MCF 10A (cell line): ENCODE measurements around the gene CFAP58. TPM values are rescaled to one million over a fixed set of nuclear protein-coding genes. Genes with fewer than 3 reads are reported as not detected.

ENCODE experiments used
- BruUV-seq: library from RNA; stranded (reverse); fragments of 400-500 nt; replicated peaks from 2 replicates; lab custom pipeline; 2021; lab: Mats Ljungman, UMichigan
- CTCF ChIA-PET: fragments of 300-600 bp; sonication (Branson Sonifier 250); formaldehyde crosslinking; extraction: SDS; loops from one replicate; lab custom pipeline; 2021; ENCODE audit warnings: antibody characterized with exemption, inconsistent platforms; lab: Yijun Ruan, JAX
- POLR2A ChIA-PET: fragments of 300-600, 350-650 bp; sonication (Branson Sonifier 250); formaldehyde crosslinking; extraction: SDS; loops from one replicate; lab custom pipeline; 2020; ENCODE audit warnings: antibody characterized with exemption, inconsistent platforms; lab: Yijun Ruan, JAX
- DNase-seq: peaks from one replicate; pipeline ENCODE4 v3.0.0-alpha.2; 2018; ENCODE audit not compliant: unreplicated experiment
- H3K27ac Mint-ChIP-seq: one replicate; pipeline ENCODE4 v1.8.0; 2022; ENCODE audit warnings: mild to moderate bottlenecking, low read depth, mixed read lengths; ENCODE audit not compliant: unreplicated experiment
- H3K27me3 Mint-ChIP-seq: one replicate; pipeline ENCODE4 v1.8.0; 2022; ENCODE audit warnings: mixed read lengths; ENCODE audit not compliant: insufficient read depth, unreplicated experiment
- H3K36me3 Mint-ChIP-seq: one replicate; pipeline ENCODE4 v1.8.0; 2022; ENCODE audit warnings: mild to moderate bottlenecking, moderate library complexity, mixed read lengths; ENCODE audit not compliant: insufficient read depth, unreplicated experiment
- H3K4me1 Mint-ChIP-seq: one replicate; pipeline ENCODE4 v1.8.0; 2022; ENCODE audit warnings: mixed read lengths; ENCODE audit not compliant: insufficient read depth, unreplicated experiment
- H3K4me3 Mint-ChIP-seq: one replicate; pipeline ENCODE4 v1.8.0; 2022; ENCODE audit warnings: mild to moderate bottlenecking, moderate library complexity, mixed read lengths; ENCODE audit not compliant: unreplicated experiment
- H3K9me3 Mint-ChIP-seq: one replicate; pipeline ENCODE4 v1.8.0; 2022; ENCODE audit warnings: mixed read lengths; ENCODE audit not compliant: unreplicated experiment
- intact Hi-C: fragments of 100-400 bp; cut with micrococcal nuclease; formaldehyde crosslinking; loops from 2 replicates; pipeline ENCODE4 v1.14.1; 2022
- total RNA-seq: library from RNA; stranded (reverse); gene quantifications from 2 replicates; pipeline ENCODE4 v1.2.3, GENCODE V29; 2022
- TF ChIP-seq, protein P1 (sequence below): fragments of 200-600 bp; IDR thresholded peaks from one replicate; pipeline ENCODE4 v1.8.0; 2022; ENCODE audit warnings: antibody characterized with exemption, mild to moderate bottlenecking; ENCODE audit not compliant: unreplicated experiment

Gene CFAP58
- total RNA-seq, 1 experiment from 2014 or later, result 0.89 TPM

- ChIA-PET POLR2A (interaction anchor here (0.6 to 8.5 kb wide), 12 partner anchors 9 to 63 kb away, joined by 3 to 146 read pairs (median 8); partner anchors contain the start of genes GSTO1 and ITPRIP), CTCF (interaction anchor here (1.0 to 13.8 kb wide), 10 partner anchors 11 to 43 kb away, joined by 3 to 143 read pairs (median 11); partner anchors contain the start of gene CFAP58)
- peaks cover 57% of the 10 kb centered on the region for H3K4me1 Mint-ChIP-seq
- no TSS peak for BruUV-seq
- intact Hi-C loops, result no loop called here
- TF ChIP-seq, protein P1, sequence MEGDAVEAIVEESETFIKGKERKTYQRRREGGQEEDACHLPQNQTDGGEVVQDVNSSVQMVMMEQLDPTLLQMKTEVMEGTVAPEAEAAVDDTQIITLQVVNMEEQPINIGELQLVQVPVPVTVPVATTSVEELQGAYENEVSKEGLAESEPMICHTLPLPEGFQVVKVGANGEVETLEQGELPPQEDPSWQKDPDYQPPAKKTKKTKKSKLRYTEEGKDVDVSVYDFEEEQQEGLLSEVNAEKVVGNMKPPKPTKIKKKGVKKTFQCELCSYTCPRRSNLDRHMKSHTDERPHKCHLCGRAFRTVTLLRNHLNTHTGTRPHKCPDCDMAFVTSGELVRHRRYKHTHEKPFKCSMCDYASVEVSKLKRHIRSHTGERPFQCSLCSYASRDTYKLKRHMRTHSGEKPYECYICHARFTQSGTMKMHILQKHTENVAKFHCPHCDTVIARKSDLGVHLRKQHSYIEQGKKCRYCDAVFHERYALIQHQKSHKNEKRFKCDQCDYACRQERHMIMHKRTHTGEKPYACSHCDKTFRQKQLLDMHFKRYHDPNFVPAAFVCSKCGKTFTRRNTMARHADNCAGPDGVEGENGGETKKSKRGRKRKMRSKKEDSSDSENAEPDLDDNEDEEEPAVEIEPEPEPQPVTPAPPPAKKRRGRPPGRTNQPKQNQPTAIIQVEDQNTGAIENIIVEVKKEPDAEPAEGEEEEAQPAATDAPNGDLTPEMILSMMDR, result no peak
- H3K4me3 Mint-ChIP-seq, result no peak overlapping the region
- no peak for DNase-seq
- H3K27ac Mint-ChIP-seq, result peak overlapping the region; percentile 93
- H3K27me3 Mint-ChIP-seq, result no peaks in the 10 kb centered on the region
- H3K9me3 Mint-ChIP-seq, result no peaks in the 10 kb centered on the region
- H3K36me3 Mint-ChIP-seq, result peaks cover 47% of the 10 kb centered on the region
These were observed 35.3 kb upstream of the CFAP58 start for GRCh38 chr10:104318326-104318725.

- Mint-ChIP-seq H3K27me3 (no peaks in the 10 kb centered on the region), H3K36me3 (peaks cover 39% of the 10 kb centered on the region), H3K4me1 (peaks cover 63% of the 10 kb centered on the region), H3K4me3 (peak overlapping the region; percentile 22), H3K9me3 (no peaks in the 10 kb centered on the region), H3K27ac (peak overlapping the region; percentile 93)
- intact Hi-C loops, result no loop called here
- TF ChIP-seq, protein P1, result no peak
- peak; percentile 90 for DNase-seq
- BruUV-seq, result no TSS peak
- POLR2A ChIA-PET, result interaction anchor here (0.6 to 8.5 kb wide), 14 partner anchors 10 to 64 kb away, joined by 3 to 146 read pairs (median 6); partner anchors contain the start of genes GSTO1 and ITPRIP
- CTCF ChIA-PET, result interaction anchor here (1.0 to 13.8 kb wide), 11 partner anchors 10 to 44 kb away, joined by 3 to 143 read pairs (median 9); partner anchors contain the start of gene CFAP58
These were observed 34.6 kb upstream of the CFAP58 start for GRCh38 chr10:104318810-104319741.

- ChIA-PET POLR2A (interaction anchor here (0.6 to 8.5 kb wide), 10 partner anchors 9 to 235 kb away, joined by 3 to 146 read pairs (median 6); partner anchors contain the start of genes COL17A1 and ITPRIP), CTCF (interaction anchor here (0.9 to 13.8 kb wide), 14 partner anchors 9 to 52 kb away, joined by 3 to 143 read pairs (median 7); partner anchors contain the start of genes CFAP58 and ITPRIP)
- TF ChIP-seq, protein P1, result no peak
- intact Hi-C loops, result no loop called here
- peak overlapping the region; percentile 95 for H3K27ac Mint-ChIP-seq
- H3K4me3 Mint-ChIP-seq, result no peak overlapping the region
- no TSS peak for BruUV-seq
- H3K27me3 Mint-ChIP-seq, result no peaks in the 10 kb centered on the region
- H3K36me3 Mint-ChIP-seq, result peaks cover 23% of the 10 kb centered on the region
- DNase-seq, result no peak
- no peaks in the 10 kb centered on the region for H3K9me3 Mint-ChIP-seq
- H3K4me1 Mint-ChIP-seq, result peaks cover 71% of the 10 kb centered on the region
These were observed 32.4 kb upstream of the CFAP58 start for GRCh38 chr10:104321226-104321625.
